PFSK-1 (cell line): ENCODE results near the gene FAM200A.

Experiments used
- FOXP2 ChIP-seq: optimal IDR thresholded peaks from 2 replicates; pipeline ENCODE3; 2011; ENCODE audit warnings: borderline replicate concordance, control low read depth, inconsistent platforms; ENCODE audit not compliant: insufficient read depth; ENCODE audit errors: extremely low read length, extremely low read depth
- POLR2AphosphoS5 ChIP-seq: IDR thresholded peaks from 2 replicates; pipeline ENCODE4 v1.6.1; 2012; ENCODE audit warnings: low read depth, mild to moderate bottlenecking, control low read depth, low read length, moderate library complexity
- SIN3A ChIP-seq: IDR thresholded peaks from 2 replicates; pipeline ENCODE4 v1.6.1; 2012; ENCODE audit warnings: mild to moderate bottlenecking, low read length, moderate library complexity, borderline replicate concordance; ENCODE audit not compliant: insufficient read depth
- TAF1 ChIP-seq: IDR thresholded peaks from 2 replicates; pipeline ENCODE4 v1.6.1; 2012; ENCODE audit warnings: low read length, control low read depth, borderline replicate concordance; ENCODE audit not compliant: insufficient read depth
- TF ChIP-seq, protein P1 (sequence below), 2 experiments: IDR thresholded peaks; 2 replicates each; pipeline versions ENCODE4 v1.6.1 to v1.8.0; 2011 to 2012; ENCODE audit warnings: low read depth in 2 of 2, low read length in 2 of 2, control low read depth in 1 of 2, inconsistent platforms in 1 of 2, mild to moderate bottlenecking in 1 of 2, moderate library complexity in 1 of 2; ENCODE audit not compliant: insufficient read depth in 1 of 2

FAM200A gene

DNA sequence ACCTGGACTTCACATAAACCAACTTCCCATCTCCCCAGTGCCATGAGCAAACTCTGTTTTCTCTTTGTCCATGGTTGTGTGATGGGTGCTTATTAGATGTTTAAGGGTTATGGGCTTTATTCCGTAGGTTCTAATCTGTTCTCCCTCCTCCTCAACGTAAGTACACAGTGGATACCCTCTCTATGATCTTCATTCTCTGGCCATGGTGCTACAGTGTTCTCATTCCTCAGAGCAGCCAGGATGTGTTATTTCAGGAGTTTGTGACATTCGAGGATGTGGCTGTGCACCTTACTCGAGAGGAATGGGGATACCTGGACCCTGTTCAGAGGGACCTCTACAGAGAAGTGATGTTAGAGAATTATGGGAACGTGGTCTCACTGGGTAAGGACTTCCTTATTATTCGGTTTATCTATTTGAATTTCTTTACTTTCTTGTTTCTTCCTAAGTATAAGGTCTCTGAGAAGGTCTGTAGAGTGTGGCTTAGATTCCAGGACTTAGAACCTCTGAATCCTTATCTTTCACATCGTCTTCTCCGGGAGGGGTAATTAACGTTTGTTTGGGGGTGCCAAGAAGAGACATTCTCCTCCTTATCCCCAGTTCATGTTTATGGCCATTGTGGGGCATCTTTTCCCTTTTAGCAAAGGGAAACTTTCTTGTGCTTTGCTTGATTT, 10.3 kb upstream of the FAM200A start:
- TF ChIP-seq FOXP2: no peak
- TF ChIP-seq TAF1: no peak
- TF ChIP-seq, protein P1, sequence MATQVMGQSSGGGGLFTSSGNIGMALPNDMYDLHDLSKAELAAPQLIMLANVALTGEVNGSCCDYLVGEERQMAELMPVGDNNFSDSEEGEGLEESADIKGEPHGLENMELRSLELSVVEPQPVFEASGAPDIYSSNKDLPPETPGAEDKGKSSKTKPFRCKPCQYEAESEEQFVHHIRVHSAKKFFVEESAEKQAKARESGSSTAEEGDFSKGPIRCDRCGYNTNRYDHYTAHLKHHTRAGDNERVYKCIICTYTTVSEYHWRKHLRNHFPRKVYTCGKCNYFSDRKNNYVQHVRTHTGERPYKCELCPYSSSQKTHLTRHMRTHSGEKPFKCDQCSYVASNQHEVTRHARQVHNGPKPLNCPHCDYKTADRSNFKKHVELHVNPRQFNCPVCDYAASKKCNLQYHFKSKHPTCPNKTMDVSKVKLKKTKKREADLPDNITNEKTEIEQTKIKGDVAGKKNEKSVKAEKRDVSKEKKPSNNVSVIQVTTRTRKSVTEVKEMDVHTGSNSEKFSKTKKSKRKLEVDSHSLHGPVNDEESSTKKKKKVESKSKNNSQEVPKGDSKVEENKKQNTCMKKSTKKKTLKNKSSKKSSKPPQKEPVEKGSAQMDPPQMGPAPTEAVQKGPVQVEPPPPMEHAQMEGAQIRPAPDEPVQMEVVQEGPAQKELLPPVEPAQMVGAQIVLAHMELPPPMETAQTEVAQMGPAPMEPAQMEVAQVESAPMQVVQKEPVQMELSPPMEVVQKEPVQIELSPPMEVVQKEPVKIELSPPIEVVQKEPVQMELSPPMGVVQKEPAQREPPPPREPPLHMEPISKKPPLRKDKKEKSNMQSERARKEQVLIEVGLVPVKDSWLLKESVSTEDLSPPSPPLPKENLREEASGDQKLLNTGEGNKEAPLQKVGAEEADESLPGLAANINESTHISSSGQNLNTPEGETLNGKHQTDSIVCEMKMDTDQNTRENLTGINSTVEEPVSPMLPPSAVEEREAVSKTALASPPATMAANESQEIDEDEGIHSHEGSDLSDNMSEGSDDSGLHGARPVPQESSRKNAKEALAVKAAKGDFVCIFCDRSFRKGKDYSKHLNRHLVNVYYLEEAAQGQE (IDR thresholded peaks at IDR 0.05; ENCODE audit: insufficient read depth in 1 of 2, low read depth in 2 of 2, low read length in 2 of 2): no peak
- no peak for TF ChIP-seq POLR2AphosphoS5
- TF ChIP-seq SIN3A: no peak

DNA sequence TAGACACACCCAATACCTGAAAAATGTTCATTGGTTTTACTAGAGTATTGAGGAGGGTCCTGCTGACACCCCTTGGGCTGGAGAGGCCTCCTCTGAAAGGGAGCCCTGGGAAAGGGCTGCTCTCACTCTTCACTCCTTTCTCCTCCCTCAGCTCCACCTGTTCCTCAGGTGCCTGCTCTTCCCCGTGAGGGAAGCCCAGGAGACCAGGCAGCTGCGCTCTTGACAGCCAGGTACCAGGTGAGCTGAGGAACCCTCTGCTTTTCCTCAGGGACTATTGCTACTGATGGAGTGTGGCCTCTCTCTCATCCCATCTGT, 9.8 kb upstream of the FAM200A start:
- TF ChIP-seq SIN3A: no peak
- no peak for TF ChIP-seq POLR2AphosphoS5

DNA sequence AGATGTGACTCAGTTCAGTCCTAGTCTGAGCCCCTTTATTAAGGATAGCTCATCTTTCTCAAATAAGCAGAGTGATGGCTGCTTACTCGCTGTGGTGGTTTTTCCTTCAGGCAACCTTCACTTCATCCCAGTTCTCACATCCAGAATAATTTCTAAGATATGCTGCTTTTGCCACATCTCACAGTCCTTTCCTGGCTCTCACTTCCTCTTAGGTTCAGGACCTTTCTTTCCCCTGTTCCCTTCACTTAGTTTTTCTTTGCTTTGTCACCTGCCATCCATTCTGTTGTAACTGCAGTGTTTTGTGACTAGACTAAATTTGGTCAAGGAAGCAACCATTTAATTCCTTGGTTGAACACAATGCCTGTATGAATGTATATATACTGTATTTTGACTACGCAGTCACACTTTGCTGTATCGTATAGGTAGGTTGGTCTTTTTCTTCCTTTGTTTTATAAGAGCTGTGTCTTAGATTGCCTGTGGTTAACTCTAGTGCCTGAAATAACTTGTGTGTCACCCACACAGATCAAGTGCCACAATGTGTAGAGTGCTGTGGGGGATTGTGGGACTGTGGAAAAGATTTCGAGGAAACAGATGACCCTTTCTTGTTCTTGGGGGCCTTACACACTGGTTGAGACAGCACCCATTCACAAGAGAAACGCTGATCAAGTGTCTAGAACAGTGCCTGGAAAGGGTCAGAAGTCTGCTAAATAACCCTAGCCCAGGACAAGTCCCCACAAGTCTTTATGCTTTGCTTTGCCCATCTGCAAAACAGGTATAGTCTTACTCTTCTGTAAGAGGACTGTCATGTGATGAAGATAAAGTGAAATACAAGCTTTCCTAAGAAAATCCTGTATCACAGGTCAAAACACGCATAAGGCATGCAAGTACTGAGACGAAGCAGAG, 9.2 kb upstream of the FAM200A start:
- TF ChIP-seq SIN3A: no peak
- TF ChIP-seq TAF1: no peak
- TF ChIP-seq POLR2AphosphoS5: no peak
- TF ChIP-seq, protein P1 (IDR thresholded peaks at IDR 0.05; ENCODE audit: insufficient read depth in 1 of 2, low read depth in 2 of 2, low read length in 2 of 2): no peak
- TF ChIP-seq FOXP2: no peak

DNA sequence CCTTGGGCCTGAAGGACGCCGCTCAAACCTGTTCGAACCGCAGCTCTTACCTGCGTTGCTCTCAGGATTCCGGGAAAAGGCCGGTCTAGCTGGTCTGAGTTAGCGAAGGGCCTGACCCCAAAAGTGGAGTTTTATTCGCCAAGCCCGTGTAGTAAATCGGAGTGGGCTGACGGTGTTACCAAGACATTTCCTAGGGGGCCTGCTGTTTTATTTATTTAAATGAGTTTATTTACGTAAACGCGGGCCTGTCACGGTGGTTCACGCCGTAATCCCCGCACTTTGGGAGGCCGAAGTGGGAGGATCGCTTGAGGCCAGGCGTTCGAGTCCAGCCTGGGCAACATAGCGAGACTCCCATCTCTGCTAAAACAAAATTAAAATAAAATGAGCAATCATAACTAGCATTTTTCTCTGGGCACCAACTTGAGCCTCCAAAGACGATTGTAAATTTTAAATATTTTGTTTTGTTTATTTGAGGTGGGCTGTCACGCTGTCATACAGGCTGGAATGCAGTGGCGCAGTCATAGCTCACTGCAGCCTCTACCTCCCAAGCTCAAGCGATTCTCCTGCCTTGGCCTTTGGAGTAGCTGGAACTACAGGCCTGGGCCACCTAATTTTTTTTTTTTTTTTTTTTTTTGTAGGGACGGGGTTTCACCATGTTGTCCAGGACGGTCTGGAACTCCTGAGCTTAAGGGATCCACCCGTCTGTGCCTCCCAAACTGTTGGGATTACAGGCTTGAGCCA, 7.4 kb upstream of the FAM200A start:
- TF ChIP-seq FOXP2 (no peak), SIN3A (no peak), TAF1 (no peak), POLR2AphosphoS5 (no peak)
- TF ChIP-seq, protein P1 (IDR thresholded peaks at IDR 0.05; ENCODE audit: insufficient read depth in 1 of 2, low read depth in 2 of 2, low read length in 2 of 2): no peak
